ENCODE measurements around the gene CBX4.

GRCh38 chr17:79826841-79827578 lies 12.2 kb downstream of the CBX4 start:
- no peak for TF ChIP-seq EZH2phosphoT487 (IDR thresholded peaks at IDR 0.05; ENCODE audit: borderline replicate concordance, low read length)
- no peak for TF ChIP-seq CTCF (conservative IDR thresholded peaks at IDR 0.05; ENCODE audit: low read depth, low read length)

Data from PC-3 (cell line).